HCT116 (cell line): Measurements from ENCODE around the gene TMCC3. TPM values are rescaled to one million over a fixed set of nuclear protein-coding genes. Genes with fewer than 3 reads are reported as not detected.

Source experiments
- ATAC-seq: fragments of 200-7000 bp; cut with Tn5 transposase; 2 replicates; pipeline ENCODE4 v1.9.1; 2020; ENCODE audit warnings: mild to moderate bottlenecking, moderate library complexity
- BruUV-seq: library from RNA; stranded (reverse); fragments of 400-500 nt; replicated peaks from 2 replicates; lab custom pipeline; 2021; lab: Mats Ljungman, UMichigan
- CTCF ChIA-PET: fragments of 300-600 bp; sonication (Branson Sonifier 250); formaldehyde crosslinking; loops from one replicate; lab custom pipeline; 2021; ENCODE audit warnings: antibody characterized with exemption; lab: Charles Lee
- POLR2A ChIA-PET: fragments of 300-600, 350-600 bp; sonication (Branson Sonifier 250); formaldehyde crosslinking; loops from one replicate; lab custom pipeline; 2021; ENCODE audit warnings: antibody characterized with exemption; lab: Charles Lee
- RAD21 ChIA-PET, 2 experiments: fragments of 300-600 bp; sonication (Branson Sonifier 250); formaldehyde crosslinking; loops; one replicate each; lab custom pipeline; 2023; ENCODE audit warnings: low total read pairs in 2 of 2; ENCODE audit not compliant: uncharacterized antibody in 2 of 2, unreplicated experiment in 2 of 2, low non-redundant PET in 1 of 2; lab: Charles Lee
- DNase-seq: peaks from one replicate; pipeline ENCODE4 v3.0.0-alpha.2; 2010; ENCODE audit warnings: low read depth, low spot score
- H2AFZ ChIP-seq: fragments of 200-600 bp; shearing (Covaris generic), sonication (generic); 2 replicates; pipeline ENCODE4 v1.6.1; 2017; ENCODE audit warnings: low read depth, mixed run types, mixed read lengths, antibody characterized with exemption, low read length; ENCODE audit not compliant: poor library complexity, severe bottlenecking
- H3K27ac ChIP-seq: 2 replicates; pipeline ENCODE4 v1.5.1; 2012; ENCODE audit warnings: low read depth, low read length
- H3K27me3 ChIP-seq: fragments of 200-600 bp; sonication (generic); 2 replicates; pipeline ENCODE4 v1.6.1; 2016; ENCODE audit warnings: mixed run types, low read length, mixed read lengths; ENCODE audit not compliant: insufficient read depth
- H3K36me3 ChIP-seq, 2 experiments: fragments of 200-500 bp in 1 of 2; fragments of 200-600 bp in 1 of 2; sonication (Bioruptor generic) in 1 of 2; sonication (generic) in 1 of 2; 2 replicates each; pipeline versions ENCODE4 v1.5.1 to v1.6.1; 2014 to 2016; ENCODE audit warnings: low read length in 2 of 2, inconsistent platforms in 1 of 2, mixed read lengths in 1 of 2, mixed run types in 1 of 2; ENCODE audit not compliant: insufficient read depth in 2 of 2, control insufficient read depth in 1 of 2
- H3K4me1 ChIP-seq, 2 experiments: fragments of 200-600 bp in 1 of 2; sonication (generic) in 1 of 2; 2 replicates each; pipeline versions ENCODE4 v1.5.1 to v1.6.1; 2012 to 2017; ENCODE audit warnings: low read length in 2 of 2, inconsistent platforms in 1 of 2, mild to moderate bottlenecking in 1 of 2, mixed read lengths in 1 of 2, mixed run types in 1 of 2, moderate library complexity in 1 of 2; ENCODE audit not compliant: insufficient read depth in 2 of 2, control insufficient read depth in 1 of 2
- H3K4me2 ChIP-seq: fragments of 200-600 bp; sonication (generic); 2 replicates; pipeline ENCODE4 v1.6.1; 2017; ENCODE audit warnings: mixed run types, low read length, mixed read lengths
- H3K4me3 ChIP-seq, 2 experiments: fragments of 200-600 bp in 1 of 2; sonication (generic) in 1 of 2; replicated peaks in 1 of 2; 2 replicates each; pipeline ENCODE4 v1.5.1; 2011 to 2016; ENCODE audit warnings: low read length in 2 of 2, control low read depth in 1 of 2, low read depth in 1 of 2, mild to moderate bottlenecking in 1 of 2, mixed read lengths in 1 of 2, mixed run types in 1 of 2
- H3K79me2 ChIP-seq: fragments of 200-600 bp; sonication (generic); 2 replicates; pipeline ENCODE4 v1.6.1; 2017; ENCODE audit warnings: mild to moderate bottlenecking, mixed run types, low read length, moderate library complexity, mixed read lengths; ENCODE audit not compliant: insufficient read depth
- H3K9ac ChIP-seq: fragments of 200-600 bp; sonication (generic); 2 replicates; pipeline ENCODE4 v1.6.1; 2016; ENCODE audit warnings: low read length, mixed read lengths
- H3K9me2 ChIP-seq: fragments of 200-600 bp; sonication (generic), shearing (Covaris generic); 2 replicates; pipeline ENCODE4 v1.6.1; 2017; ENCODE audit warnings: mixed run types, mild to moderate bottlenecking, moderate library complexity; ENCODE audit not compliant: insufficient read depth
- H3K9me3 ChIP-seq, 2 experiments: fragments of 200-500 bp in 1 of 2; fragments of 200-600 bp in 1 of 2; sonication (Bioruptor generic) in 1 of 2; sonication (generic) in 1 of 2; 2 replicates each; pipeline ENCODE4 v1.6.1; 2014 to 2017; ENCODE audit warnings: low read length in 2 of 2, mixed read lengths in 2 of 2, inconsistent platforms in 1 of 2, low read depth in 1 of 2, mild to moderate bottlenecking in 1 of 2, mixed run types in 1 of 2, moderate library complexity in 1 of 2; ENCODE audit not compliant: control insufficient read depth in 1 of 2, insufficient read depth in 1 of 2
- H4K20me1 ChIP-seq: fragments of 200-600 bp; sonication (generic), shearing (Covaris generic); 2 replicates; pipeline ENCODE4 v1.6.1; 2017; ENCODE audit warnings: mixed run types, mild to moderate bottlenecking, moderate library complexity; ENCODE audit not compliant: insufficient read depth
- RAD21 ChIP-seq: IDR thresholded peaks from 2 replicates; pipeline ENCODE4 v1.6.1; 2012; ENCODE audit warnings: low read depth, mild to moderate bottlenecking
- SIN3A ChIP-seq: IDR thresholded peaks from 2 replicates; pipeline ENCODE4 v1.6.1; 2012; ENCODE audit warnings: low read depth
- intact Hi-C: fragments of 100-400 bp; cut with micrococcal nuclease; formaldehyde crosslinking; loops from 2 replicates; pipeline ENCODE4 v1.10.0; 2022
- total RNA-seq: library from RNA; stranded (reverse); gene quantifications from one replicate; pipeline ENCODE4 v1.2.1, GENCODE V29; 2021; ENCODE audit not compliant: unreplicated experiment
- TF ChIP-seq, protein P1 (sequence below): IDR thresholded peaks from 2 replicates; pipeline ENCODE4 v1.6.1; 2012; ENCODE audit warnings: low read depth
- TF ChIP-seq, protein P2 (sequence below): IDR thresholded peaks from 2 replicates; pipeline ENCODE4 v1.6.1; 2012
- TF ChIP-seq, protein P3 (sequence below), 3 experiments: fragments of 200-600 bp in 1 of 3; sonication (generic) in 1 of 3; IDR thresholded peaks in 2 of 3; conservative IDR thresholded peaks in 1 of 3; 2 replicates each; pipeline ENCODE4 v1.5.1; 2012 to 2017; ENCODE audit warnings: low read depth in 2 of 3, low read length in 2 of 3, antibody characterized with exemption in 1 of 3, borderline replicate concordance in 1 of 3, control low read depth in 1 of 3, mild to moderate bottlenecking in 1 of 3, mixed read lengths in 1 of 3, mixed run types in 1 of 3, moderate library complexity in 1 of 3; ENCODE audit not compliant: insufficient read depth in 1 of 3

TMCC3 gene
- total RNA-seq, 1 experiment from 2014 or later = 4.5 TPM

DNA sequence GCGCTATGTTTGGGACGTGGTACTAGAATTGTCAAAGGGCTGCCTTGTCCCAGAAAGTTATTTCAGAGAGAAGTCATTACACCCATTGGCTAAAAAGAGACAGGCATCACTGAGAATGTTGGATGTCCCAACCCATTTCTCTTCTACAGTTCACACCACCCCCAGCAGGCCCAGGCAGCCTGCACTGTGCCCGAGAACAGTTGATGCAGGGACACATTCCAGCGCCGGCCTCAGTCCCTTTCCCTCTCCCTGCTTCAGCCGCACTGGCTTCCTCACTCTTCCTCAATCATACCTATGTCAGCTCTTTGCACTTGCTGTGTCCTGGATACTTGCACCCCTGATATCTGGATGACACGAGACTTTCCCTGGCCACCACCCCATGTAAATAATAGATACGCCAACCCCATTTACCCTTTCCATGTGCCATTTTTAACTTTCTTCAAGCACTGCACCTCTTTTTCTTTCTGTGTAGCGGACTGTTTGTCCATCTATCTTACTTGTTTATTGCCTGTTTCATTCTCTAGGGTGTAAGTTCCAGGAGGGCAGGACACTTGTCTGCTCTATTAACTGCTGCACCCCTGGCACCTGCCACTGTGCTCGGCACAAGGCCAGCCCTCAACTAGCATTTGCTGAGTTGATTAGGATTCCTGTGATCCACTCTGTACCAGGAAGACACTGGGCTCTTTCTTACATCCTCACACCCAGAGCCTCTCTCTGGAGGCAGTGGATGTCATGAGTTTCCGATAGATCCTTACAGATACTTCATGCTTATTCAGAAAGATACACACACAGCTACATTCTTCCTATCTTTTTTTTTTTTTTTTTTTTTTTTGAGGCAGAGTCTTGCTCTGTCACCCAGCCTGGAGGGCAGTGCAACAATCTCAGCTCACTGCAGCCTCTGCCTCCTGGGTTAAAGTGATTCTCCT lies 114.1 kb downstream of the TMCC3 start:
- H3K27ac ChIP-seq = no peak overlapping the region
- no peaks in the 10 kb centered on the region for H3K36me3 ChIP-seq
- no peaks in the 10 kb centered on the region for H3K79me2 ChIP-seq
- H3K9ac ChIP-seq = no peak overlapping the region
- intact Hi-C loops = loop anchor here (10.0 kb wide), 1 partner anchor 1032 kb away; no protein-coding TSS in a partner anchor
- TF ChIP-seq RAD21 (no peak), SIN3A (no peak)
- TF ChIP-seq, protein P1, sequence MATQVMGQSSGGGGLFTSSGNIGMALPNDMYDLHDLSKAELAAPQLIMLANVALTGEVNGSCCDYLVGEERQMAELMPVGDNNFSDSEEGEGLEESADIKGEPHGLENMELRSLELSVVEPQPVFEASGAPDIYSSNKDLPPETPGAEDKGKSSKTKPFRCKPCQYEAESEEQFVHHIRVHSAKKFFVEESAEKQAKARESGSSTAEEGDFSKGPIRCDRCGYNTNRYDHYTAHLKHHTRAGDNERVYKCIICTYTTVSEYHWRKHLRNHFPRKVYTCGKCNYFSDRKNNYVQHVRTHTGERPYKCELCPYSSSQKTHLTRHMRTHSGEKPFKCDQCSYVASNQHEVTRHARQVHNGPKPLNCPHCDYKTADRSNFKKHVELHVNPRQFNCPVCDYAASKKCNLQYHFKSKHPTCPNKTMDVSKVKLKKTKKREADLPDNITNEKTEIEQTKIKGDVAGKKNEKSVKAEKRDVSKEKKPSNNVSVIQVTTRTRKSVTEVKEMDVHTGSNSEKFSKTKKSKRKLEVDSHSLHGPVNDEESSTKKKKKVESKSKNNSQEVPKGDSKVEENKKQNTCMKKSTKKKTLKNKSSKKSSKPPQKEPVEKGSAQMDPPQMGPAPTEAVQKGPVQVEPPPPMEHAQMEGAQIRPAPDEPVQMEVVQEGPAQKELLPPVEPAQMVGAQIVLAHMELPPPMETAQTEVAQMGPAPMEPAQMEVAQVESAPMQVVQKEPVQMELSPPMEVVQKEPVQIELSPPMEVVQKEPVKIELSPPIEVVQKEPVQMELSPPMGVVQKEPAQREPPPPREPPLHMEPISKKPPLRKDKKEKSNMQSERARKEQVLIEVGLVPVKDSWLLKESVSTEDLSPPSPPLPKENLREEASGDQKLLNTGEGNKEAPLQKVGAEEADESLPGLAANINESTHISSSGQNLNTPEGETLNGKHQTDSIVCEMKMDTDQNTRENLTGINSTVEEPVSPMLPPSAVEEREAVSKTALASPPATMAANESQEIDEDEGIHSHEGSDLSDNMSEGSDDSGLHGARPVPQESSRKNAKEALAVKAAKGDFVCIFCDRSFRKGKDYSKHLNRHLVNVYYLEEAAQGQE = no peak
- TF ChIP-seq, protein P2, sequence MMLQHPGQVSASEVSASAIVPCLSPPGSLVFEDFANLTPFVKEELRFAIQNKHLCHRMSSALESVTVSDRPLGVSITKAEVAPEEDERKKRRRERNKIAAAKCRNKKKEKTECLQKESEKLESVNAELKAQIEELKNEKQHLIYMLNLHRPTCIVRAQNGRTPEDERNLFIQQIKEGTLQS = no peak
- TF ChIP-seq, protein P3, sequence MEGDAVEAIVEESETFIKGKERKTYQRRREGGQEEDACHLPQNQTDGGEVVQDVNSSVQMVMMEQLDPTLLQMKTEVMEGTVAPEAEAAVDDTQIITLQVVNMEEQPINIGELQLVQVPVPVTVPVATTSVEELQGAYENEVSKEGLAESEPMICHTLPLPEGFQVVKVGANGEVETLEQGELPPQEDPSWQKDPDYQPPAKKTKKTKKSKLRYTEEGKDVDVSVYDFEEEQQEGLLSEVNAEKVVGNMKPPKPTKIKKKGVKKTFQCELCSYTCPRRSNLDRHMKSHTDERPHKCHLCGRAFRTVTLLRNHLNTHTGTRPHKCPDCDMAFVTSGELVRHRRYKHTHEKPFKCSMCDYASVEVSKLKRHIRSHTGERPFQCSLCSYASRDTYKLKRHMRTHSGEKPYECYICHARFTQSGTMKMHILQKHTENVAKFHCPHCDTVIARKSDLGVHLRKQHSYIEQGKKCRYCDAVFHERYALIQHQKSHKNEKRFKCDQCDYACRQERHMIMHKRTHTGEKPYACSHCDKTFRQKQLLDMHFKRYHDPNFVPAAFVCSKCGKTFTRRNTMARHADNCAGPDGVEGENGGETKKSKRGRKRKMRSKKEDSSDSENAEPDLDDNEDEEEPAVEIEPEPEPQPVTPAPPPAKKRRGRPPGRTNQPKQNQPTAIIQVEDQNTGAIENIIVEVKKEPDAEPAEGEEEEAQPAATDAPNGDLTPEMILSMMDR (IDR thresholded peaks at IDR 0.05 in 2 of 3, conservative IDR thresholded peaks at IDR 0.05 in 1 of 3; ENCODE audit: borderline replicate concordance in 1 of 3, insufficient read depth in 1 of 3, low read depth in 2 of 3, low read length in 2 of 3) = no peak
- H3K4me3 ChIP-seq = no peak overlapping the region
- ATAC-seq (no peak), DNase-seq (no peak)
- H3K4me1 ChIP-seq = peaks cover 0 to 3% of the 10 kb centered on the region in 2 experiments; a peak in 1 of 4 replicates
- POLR2A ChIA-PET = no interaction called here
- RAD21 ChIA-PET = no interaction called here
- BruUV-seq = no TSS peak
- no peak overlapping the region for H3K4me2 ChIP-seq
- CTCF ChIA-PET = interaction anchor here (1.3 kb wide), 1 partner anchor 391 kb away, joined by 4 read pairs; no protein-coding TSS in a partner anchor
- no peaks in the 10 kb centered on the region for H3K27me3 ChIP-seq
- H3K9me2 ChIP-seq = no peaks in the 10 kb centered on the region
- H4K20me1 ChIP-seq = no peaks in the 10 kb centered on the region
- H2AFZ ChIP-seq = no peak overlapping the region
- no peaks in the 10 kb centered on the region for H3K9me3 ChIP-seq
